ENCODE results near the gene HES5. TPM values are rescaled to one million over a fixed set of nuclear protein-coding genes. Genes with fewer than 3 reads are reported as not detected.

Gene HES5
- total RNA-seq, 1 experiment from 2014 or later: not detected

DNA sequence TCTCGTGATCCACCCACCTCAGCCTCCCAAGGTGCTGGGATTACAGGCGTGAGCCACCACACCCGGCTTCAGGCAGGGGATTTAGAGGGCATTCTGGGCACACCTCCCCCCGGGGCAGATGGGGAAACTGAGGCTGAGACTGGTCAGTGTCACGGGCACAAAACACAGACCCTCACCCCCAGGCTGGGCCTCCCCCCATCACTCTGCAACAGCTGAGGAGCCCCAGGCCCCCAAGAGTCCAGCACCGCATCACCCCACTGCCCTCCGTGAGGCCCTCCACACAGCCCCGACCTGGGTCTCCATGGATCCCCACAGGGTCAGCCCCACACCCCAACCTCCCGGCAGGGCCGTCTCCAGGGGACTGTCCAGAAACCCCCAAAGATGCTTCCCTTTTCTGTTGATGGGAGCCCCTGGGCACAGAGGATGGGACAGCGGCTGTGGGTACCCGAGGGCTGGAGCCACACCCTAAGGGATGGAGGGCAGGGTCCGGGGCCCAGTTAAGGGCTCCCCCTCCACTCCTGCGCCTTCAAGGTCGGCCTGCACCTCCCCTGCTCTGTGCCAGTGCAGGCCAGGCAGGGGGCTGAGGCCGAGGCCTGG, 37.1 kb upstream of the HES5 start:
- H4K91ac ChIP-seq (ENCODE audit: insufficient read length, low read depth, low read length): no peak overlapping the region
- no peak overlapping the region for H3K27ac Mint-ChIP-seq
- no peaks in the 10 kb centered on the region for H3K79me1 ChIP-seq (ENCODE audit: insufficient read depth, low read depth, low read length, poor library complexity, severe bottlenecking)
- H3K4me3 Mint-ChIP-seq: no peak overlapping the region
- H3K4me1 ChIP-seq (ENCODE audit: insufficient read depth, low read length): no peaks in the 10 kb centered on the region
- no peak overlapping the region for H2AFZ ChIP-seq (ENCODE audit: low read length)
- no peaks in the 10 kb centered on the region for H3K23me2 ChIP-seq (ENCODE audit: insufficient read length, low read depth, low read length, poor library complexity, severe bottlenecking)
- no peaks in the 10 kb centered on the region for H3K79me2 ChIP-seq (ENCODE audit: insufficient read depth, low read length)
- no peak overlapping the region for H3T11ph ChIP-seq (ENCODE audit: low read length)
- H3K36me3 Mint-ChIP-seq (ENCODE audit: insufficient read depth in 1 of 3, low read depth in 3 of 3): no peaks in the 10 kb centered on the region
- TF ChIP-seq, protein P1, sequence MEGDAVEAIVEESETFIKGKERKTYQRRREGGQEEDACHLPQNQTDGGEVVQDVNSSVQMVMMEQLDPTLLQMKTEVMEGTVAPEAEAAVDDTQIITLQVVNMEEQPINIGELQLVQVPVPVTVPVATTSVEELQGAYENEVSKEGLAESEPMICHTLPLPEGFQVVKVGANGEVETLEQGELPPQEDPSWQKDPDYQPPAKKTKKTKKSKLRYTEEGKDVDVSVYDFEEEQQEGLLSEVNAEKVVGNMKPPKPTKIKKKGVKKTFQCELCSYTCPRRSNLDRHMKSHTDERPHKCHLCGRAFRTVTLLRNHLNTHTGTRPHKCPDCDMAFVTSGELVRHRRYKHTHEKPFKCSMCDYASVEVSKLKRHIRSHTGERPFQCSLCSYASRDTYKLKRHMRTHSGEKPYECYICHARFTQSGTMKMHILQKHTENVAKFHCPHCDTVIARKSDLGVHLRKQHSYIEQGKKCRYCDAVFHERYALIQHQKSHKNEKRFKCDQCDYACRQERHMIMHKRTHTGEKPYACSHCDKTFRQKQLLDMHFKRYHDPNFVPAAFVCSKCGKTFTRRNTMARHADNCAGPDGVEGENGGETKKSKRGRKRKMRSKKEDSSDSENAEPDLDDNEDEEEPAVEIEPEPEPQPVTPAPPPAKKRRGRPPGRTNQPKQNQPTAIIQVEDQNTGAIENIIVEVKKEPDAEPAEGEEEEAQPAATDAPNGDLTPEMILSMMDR (conservative IDR thresholded peaks at IDR 0.05): no peak
- no peaks in the 10 kb centered on the region for H3K9me3 Mint-ChIP-seq
- H3K27me3 Mint-ChIP-seq (ENCODE audit: low read depth): peaks cover 4% of the 10 kb centered on the region
- H2BK20ac ChIP-seq (ENCODE audit: low read depth, low read length, poor library complexity, severe bottlenecking): no peak overlapping the region
- peaks cover 0 to 6% of the 10 kb centered on the region in 2 experiments; a peak in 2 of 4 replicates for H3K4me1 Mint-ChIP-seq
- H2AK5ac ChIP-seq (ENCODE audit: insufficient read length, low read length): no peak overlapping the region
- H3K23ac ChIP-seq (ENCODE audit: insufficient read length, low read depth, low read length): no peak overlapping the region
- H3K4ac ChIP-seq (ENCODE audit: low read depth, low read length): no peak overlapping the region
- no peak overlapping the region for H3K4me2 ChIP-seq (ENCODE audit: insufficient read depth, insufficient read length, low read length)
- no peak for DNase-seq
- no peak overlapping the region for H4K8ac ChIP-seq (replicated peaks; ENCODE audit: insufficient read length, low read depth, low read length)
- no peak overlapping the region for H2BK120ac ChIP-seq (ENCODE audit: low read depth, low read length, poor library complexity, severe bottlenecking)
- no peak overlapping the region for H3K18ac ChIP-seq (ENCODE audit: insufficient read length, low read depth, low read length)
- H3K9ac ChIP-seq (ENCODE audit: extremely low read depth, insufficient read length, low read length): no peak overlapping the region
- no peak overlapping the region for H2BK15ac ChIP-seq (ENCODE audit: low read depth, low read length)
- no peak overlapping the region for H4K5ac ChIP-seq (ENCODE audit: insufficient read length, low read depth, low read length)
- H3K27me3 ChIP-seq (ENCODE audit: insufficient read depth, low read length): no peaks in the 10 kb centered on the region
- H3K9me3 ChIP-seq (ENCODE audit: control insufficient read depth, low read depth, low read length): no peaks in the 10 kb centered on the region
- no peak overlapping the region for H3K27ac ChIP-seq (ENCODE audit: insufficient read length, low read depth, low read length)
- H3K56ac ChIP-seq (ENCODE audit: insufficient read length, low read depth, low read length): no peak overlapping the region
- H4K20me1 ChIP-seq (ENCODE audit: control insufficient read depth, insufficient read depth, insufficient read length): no peaks in the 10 kb centered on the region
- H2BK5ac ChIP-seq (ENCODE audit: insufficient read length, low read length): no peak overlapping the region
- H2BK12ac ChIP-seq (ENCODE audit: insufficient read length, low read depth, low read length): no peak overlapping the region
- no peak overlapping the region for H3K14ac ChIP-seq (ENCODE audit: insufficient read depth, low read length)
- no CpG with 5 or more reads among the region's 16 CpGs for WGBS (ENCODE audit: extremely low coverage, insufficient read length, low lambda C conversion rate)
